PFSK-1 (cell line): ENCODE measurements around the gene GET4.

ENCODE experiments used
- FOXP2 ChIP-seq: optimal IDR thresholded peaks from 2 replicates; pipeline ENCODE3; 2011; ENCODE audit warnings: borderline replicate concordance, control low read depth, inconsistent platforms; ENCODE audit not compliant: insufficient read depth; ENCODE audit errors: extremely low read length, extremely low read depth
- POLR2AphosphoS5 ChIP-seq: IDR thresholded peaks from 2 replicates; pipeline ENCODE4 v1.6.1; 2012; ENCODE audit warnings: low read depth, mild to moderate bottlenecking, control low read depth, low read length, moderate library complexity
- REST ChIP-seq, 2 experiments: IDR thresholded peaks; 2 replicates each; pipeline versions ENCODE4 v1.6.1 to v1.8.0; 2011 to 2012; ENCODE audit warnings: low read depth in 2 of 2, low read length in 2 of 2, control low read depth in 1 of 2, inconsistent platforms in 1 of 2, mild to moderate bottlenecking in 1 of 2, moderate library complexity in 1 of 2; ENCODE audit not compliant: insufficient read depth in 1 of 2
- SIN3A ChIP-seq: IDR thresholded peaks from 2 replicates; pipeline ENCODE4 v1.6.1; 2012; ENCODE audit warnings: mild to moderate bottlenecking, low read length, moderate library complexity, borderline replicate concordance; ENCODE audit not compliant: insufficient read depth
- TAF1 ChIP-seq: IDR thresholded peaks from 2 replicates; pipeline ENCODE4 v1.6.1; 2012; ENCODE audit warnings: low read length, control low read depth, borderline replicate concordance; ENCODE audit not compliant: insufficient read depth

Gene GET4

GRCh38 chr7:931871-932650 lies 55.7 kb downstream of the GET4 start:
- no peak for TF ChIP-seq FOXP2
- TF ChIP-seq POLR2AphosphoS5: no peak
- no peak for TF ChIP-seq REST (IDR thresholded peaks at IDR 0.05; ENCODE audit: insufficient read depth in 1 of 2, low read depth in 2 of 2, low read length in 2 of 2)
- no peak for TF ChIP-seq SIN3A
- TF ChIP-seq TAF1: no peak

- TF ChIP-seq FOXP2: no peak
- TF ChIP-seq TAF1: no peak
- no peak for TF ChIP-seq REST (IDR thresholded peaks at IDR 0.05; ENCODE audit: insufficient read depth in 1 of 2, low read depth in 2 of 2, low read length in 2 of 2)
- no peak for TF ChIP-seq SIN3A
- no peak for TF ChIP-seq POLR2AphosphoS5
Measured at GRCh38 chr7:932651-932975, 56.3 kb downstream of the GET4 start.

GRCh38 chr7:934469-935163 lies 58.3 kb downstream of the GET4 start:
- TF ChIP-seq SIN3A (no peak), REST (IDR thresholded peaks at IDR 0.05; ENCODE audit: insufficient read depth in 1 of 2, low read depth in 2 of 2, low read length in 2 of 2) (no peak), POLR2AphosphoS5 (no peak), TAF1 (no peak), FOXP2 (no peak)

GRCh38 chr7:935164-935873 lies 59.0 kb downstream of the GET4 start:
- no peak for TF ChIP-seq REST (IDR thresholded peaks at IDR 0.05; ENCODE audit: insufficient read depth in 1 of 2, low read depth in 2 of 2, low read length in 2 of 2)
- no peak for TF ChIP-seq FOXP2
